Esophagus squamous epithelium (tissue), 5 donors: ENCODE measurements around the gene LIPM. TPM values are rescaled to one million over a fixed set of nuclear protein-coding genes. Genes with fewer than 3 reads are reported as not detected.

Source experiments
- DNase-seq: peaks from one replicate; lab custom pipeline; 2025; lab: John Stamatoyannopoulos, UW
- H3K27ac ChIP-seq, 4 donors: fragments of 200-600 bp; sonication (generic); one replicate each; pipeline ENCODE4 v1.5.1; 2016 to 2019; ENCODE audit warnings: mild to moderate bottlenecking in 1 of 4
- H3K27me3 ChIP-seq, 4 donors: fragments of 200-600 bp; sonication (generic); 1 replicate in 3 of 4; 2 replicates in 1 of 4; pipeline versions ENCODE4 v1.5.1 to v1.6.0; 2017 to 2021; ENCODE audit warnings: antibody characterized with exemption in 1 of 4
- H3K36me3 ChIP-seq, 3 donors: fragments of 200-600 bp; sonication (generic); one replicate each; pipeline ENCODE4 v1.5.1; 2016 to 2019
- H3K4me1 ChIP-seq, 3 donors: fragments of 200-600 bp; sonication (generic); one replicate each; pipeline ENCODE4 v1.5.1; 2017 to 2019
- H3K4me3 ChIP-seq, 4 donors: fragments of 200-600 bp; sonication (generic); 1 replicate in 3 of 4; 2 replicates in 1 of 4; pipeline ENCODE4 v1.5.1; 2016 to 2019; ENCODE audit warnings: mild to moderate bottlenecking in 2 of 4, moderate library complexity in 1 of 4
- H3K9me3 ChIP-seq, 3 donors: fragments of 200-600 bp; sonication (generic); one replicate each; pipeline ENCODE4 v1.5.1; 2016 to 2019
- POLR2A ChIP-seq, 4 donors: fragments of 450-650 bp; IDR thresholded peaks; one replicate each; pipeline ENCODE4 v1.6.1; 2017; ENCODE audit warnings: antibody characterized with exemption in 4 of 4, mild to moderate bottlenecking in 4 of 4, moderate library complexity in 3 of 4
- WGBS, 2 donors: methylation state at CpG; one replicate each; pipeline ENCODE4 v1.1.5; 2018; 5-methylcytosine and 5-hydroxymethylcytosine counted together
- intact Hi-C: fragments of 100-400 bp; cut with DNase I; formaldehyde crosslinking; loops from one replicate; pipeline ENCODE4 v1.15.0; 2022
- total RNA-seq, 4 donors: library from RNA; depleted of rRNA; stranded (reverse); fragments of >200 nt; gene quantifications; one replicate each; pipeline ENCODE4 v1.1.0, GENCODE V29; 2016
- TF ChIP-seq, protein P1 (sequence below), 6 experiments: fragments of 450-650 bp in 4 of 6; fragments of 200-600 bp in 2 of 6; sonication (generic) in 2 of 6; IDR thresholded peaks; one replicate each; pipeline ENCODE4 v1.5.1; 2016 to 2019; ENCODE audit warnings: antibody characterized with exemption in 6 of 6, mild to moderate bottlenecking in 4 of 6, moderate library complexity in 4 of 6
- donor health status: DM: yes; HTN: yes; CAD: no.

LIPM gene
- total RNA-seq, 4 donors from 2014 or later, result not detected

DNA sequence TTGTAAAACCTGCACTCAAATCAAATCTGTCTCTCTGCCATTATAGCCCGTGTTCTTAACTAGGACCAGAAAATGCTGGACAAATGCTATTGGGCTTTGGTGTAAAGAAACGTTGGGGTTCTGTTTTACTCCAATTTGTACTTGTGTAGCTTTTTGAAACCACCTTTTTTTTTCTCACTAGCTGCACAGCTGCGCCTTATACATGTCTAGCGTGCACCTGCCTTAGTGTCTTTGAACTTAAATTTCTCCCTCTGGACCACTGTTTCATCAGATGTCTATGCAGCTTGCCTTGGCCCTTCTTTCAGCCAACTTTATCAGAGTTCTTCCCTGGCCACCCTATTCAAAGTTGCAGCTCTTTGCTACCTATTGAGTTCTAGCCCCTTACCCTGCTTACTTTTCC lies 7.1 kb downstream of the LIPM start:
- no peak for DNase-seq
- no peak overlapping the region for H3K27ac ChIP-seq
- H3K9me3 ChIP-seq, result no peaks in the 10 kb centered on the region
- no peaks in the 10 kb centered on the region for H3K36me3 ChIP-seq
- 75 to 78% methylated on average over 4 of the region's 4 CpGs for WGBS, 2 donors
- H3K27me3 ChIP-seq, result peaks cover 0 to 6% (median 0%) of the 10 kb centered on the region in 4 donors
- no peak for TF ChIP-seq POLR2A (IDR thresholded peaks at IDR 0.05)
- TF ChIP-seq, protein P1, sequence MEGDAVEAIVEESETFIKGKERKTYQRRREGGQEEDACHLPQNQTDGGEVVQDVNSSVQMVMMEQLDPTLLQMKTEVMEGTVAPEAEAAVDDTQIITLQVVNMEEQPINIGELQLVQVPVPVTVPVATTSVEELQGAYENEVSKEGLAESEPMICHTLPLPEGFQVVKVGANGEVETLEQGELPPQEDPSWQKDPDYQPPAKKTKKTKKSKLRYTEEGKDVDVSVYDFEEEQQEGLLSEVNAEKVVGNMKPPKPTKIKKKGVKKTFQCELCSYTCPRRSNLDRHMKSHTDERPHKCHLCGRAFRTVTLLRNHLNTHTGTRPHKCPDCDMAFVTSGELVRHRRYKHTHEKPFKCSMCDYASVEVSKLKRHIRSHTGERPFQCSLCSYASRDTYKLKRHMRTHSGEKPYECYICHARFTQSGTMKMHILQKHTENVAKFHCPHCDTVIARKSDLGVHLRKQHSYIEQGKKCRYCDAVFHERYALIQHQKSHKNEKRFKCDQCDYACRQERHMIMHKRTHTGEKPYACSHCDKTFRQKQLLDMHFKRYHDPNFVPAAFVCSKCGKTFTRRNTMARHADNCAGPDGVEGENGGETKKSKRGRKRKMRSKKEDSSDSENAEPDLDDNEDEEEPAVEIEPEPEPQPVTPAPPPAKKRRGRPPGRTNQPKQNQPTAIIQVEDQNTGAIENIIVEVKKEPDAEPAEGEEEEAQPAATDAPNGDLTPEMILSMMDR (IDR thresholded peaks at IDR 0.05), result no peak
- H3K4me3 ChIP-seq, result no peak overlapping the region
- intact Hi-C loops, result loop anchor here (10.0 kb wide), 1 partner anchor 125 kb away; no protein-coding TSS in a partner anchor
- H3K4me1 ChIP-seq, result no peaks in the 10 kb centered on the region

DNA sequence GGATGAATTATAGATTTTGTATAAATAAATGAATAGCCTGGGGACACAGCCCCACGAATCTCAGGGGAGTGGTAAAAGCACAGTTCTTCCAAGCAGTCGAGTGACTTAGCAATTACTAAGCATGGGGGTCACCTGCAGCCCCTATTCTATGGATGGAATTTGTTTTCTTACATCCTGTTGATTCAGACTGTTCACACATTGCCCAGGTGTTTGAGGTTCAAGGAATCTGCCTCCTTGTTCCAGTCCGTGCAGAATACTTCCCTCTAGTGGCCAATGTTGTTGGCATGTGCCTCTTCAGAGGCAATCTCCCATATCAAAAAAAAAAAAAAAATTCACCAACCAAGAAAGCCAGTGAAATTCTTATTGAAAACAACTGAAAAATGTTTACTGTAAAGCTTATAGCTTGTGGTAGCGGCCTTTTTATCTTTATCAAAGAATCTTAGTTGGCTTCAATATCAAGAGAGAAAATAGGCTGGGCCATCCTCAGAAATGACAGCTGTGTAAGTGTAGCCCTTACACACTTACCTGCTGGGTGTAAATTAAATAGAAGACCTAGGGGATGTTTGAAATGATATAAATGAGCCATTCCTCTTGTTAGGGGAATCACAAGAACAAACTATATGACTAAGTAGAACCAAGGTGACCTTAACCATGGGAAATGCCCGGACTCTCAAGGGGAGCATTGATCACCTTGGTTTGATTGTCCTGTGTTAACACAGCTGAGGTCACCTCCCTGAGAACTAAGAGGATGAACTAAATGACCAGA lies 7.8 kb downstream of the LIPM start:
- 29 to 32% methylated on average over 5 of the region's 5 CpGs for WGBS, 2 donors
- no peak for TF ChIP-seq POLR2A (IDR thresholded peaks at IDR 0.05)
- TF ChIP-seq, protein P1 (IDR thresholded peaks at IDR 0.05), result peak; percentile 26 to 73 (median 58)
- no peak for DNase-seq
- Histone ChIP-seq H3K27me3 (peaks cover 0 to 6% (median 0%) of the 10 kb centered on the region in 4 donors), H3K9me3 (no peaks in the 10 kb centered on the region), H3K36me3 (no peaks in the 10 kb centered on the region), H3K4me1 (no peaks in the 10 kb centered on the region), H3K27ac (no peak overlapping the region), H3K4me3 (no peak overlapping the region)
- intact Hi-C loops, result loop anchor here (10.0 kb wide), 1 partner anchor 126 kb away; no protein-coding TSS in a partner anchor

DNA sequence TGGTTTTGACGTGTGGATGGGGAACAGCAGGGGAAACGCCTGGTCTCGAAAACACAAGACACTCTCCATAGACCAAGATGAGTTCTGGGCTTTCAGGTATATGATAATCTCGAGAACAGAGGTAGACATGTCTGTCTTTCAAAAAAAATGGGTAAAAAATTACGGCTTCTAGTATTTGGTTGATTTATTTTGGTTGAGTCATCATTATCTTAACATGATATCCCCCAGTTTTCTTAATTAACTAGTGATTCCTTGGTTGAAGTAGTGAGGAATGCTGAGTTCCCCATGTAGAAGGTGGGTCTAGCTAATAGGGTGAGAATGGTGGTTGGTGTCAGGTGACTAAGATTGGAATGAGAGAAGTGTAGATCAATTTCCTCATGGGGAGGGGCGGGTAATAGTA lies 10.7 kb downstream of the LIPM start:
- H3K9me3 ChIP-seq, result no peaks in the 10 kb centered on the region
- peaks cover 0 to 6% (median 0%) of the 10 kb centered on the region in 4 donors for H3K27me3 ChIP-seq
- WGBS, 2 donors, result 86% methylated on average over 6 of the region's 6 CpGs
- no peaks in the 10 kb centered on the region for H3K4me1 ChIP-seq
- DNase-seq, result no peak
- intact Hi-C loops, result loop anchor here (10.0 kb wide), 1 partner anchor 128 kb away; no protein-coding TSS in a partner anchor
- no peaks in the 10 kb centered on the region for H3K36me3 ChIP-seq
- no peak for TF ChIP-seq POLR2A (IDR thresholded peaks at IDR 0.05)
- TF ChIP-seq, protein P1 (IDR thresholded peaks at IDR 0.05), result no peak
- H3K27ac ChIP-seq, result no peak overlapping the region
- H3K4me3 ChIP-seq, result no peak overlapping the region

DNA sequence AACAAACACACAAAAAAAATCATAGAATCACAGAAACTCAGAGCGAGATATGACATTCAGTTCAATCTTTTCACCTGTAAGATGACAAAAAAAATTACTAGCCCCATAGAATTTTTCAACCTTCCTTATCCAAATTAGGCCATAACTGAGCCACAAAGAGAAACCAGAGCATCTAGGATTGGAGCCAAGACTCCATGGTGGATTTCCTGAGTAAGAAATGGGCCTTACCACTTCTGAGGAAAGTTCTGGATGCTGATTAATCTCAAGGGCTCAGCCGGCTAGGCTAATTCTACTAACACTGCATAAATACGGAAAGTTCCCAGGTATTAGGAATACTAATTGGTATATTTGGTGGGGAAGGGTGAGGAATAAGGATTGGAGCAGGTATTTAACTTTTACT lies 16.8 kb downstream of the LIPM start:
- Histone ChIP-seq H3K4me1 (peaks cover 0 to 16% (median 0%) of the 10 kb centered on the region in 3 donors), H3K27me3 (no peaks in the 10 kb centered on the region), H3K27ac (no peak overlapping the region), H3K4me3 (no peak overlapping the region), H3K9me3 (no peaks in the 10 kb centered on the region), H3K36me3 (peaks cover 0 to 4% (median 0%) of the 10 kb centered on the region in 3 donors)
- 74 to 76% methylated on average over 3 of the region's 3 CpGs for WGBS, 2 donors
- no peak for TF ChIP-seq POLR2A (IDR thresholded peaks at IDR 0.05)
- TF ChIP-seq, protein P1 (IDR thresholded peaks at IDR 0.05), result no peak
- no peak for DNase-seq
- intact Hi-C loops, result loop anchor here (10.0 kb wide), 1 partner anchor 134 kb away; no protein-coding TSS in a partner anchor

DNA sequence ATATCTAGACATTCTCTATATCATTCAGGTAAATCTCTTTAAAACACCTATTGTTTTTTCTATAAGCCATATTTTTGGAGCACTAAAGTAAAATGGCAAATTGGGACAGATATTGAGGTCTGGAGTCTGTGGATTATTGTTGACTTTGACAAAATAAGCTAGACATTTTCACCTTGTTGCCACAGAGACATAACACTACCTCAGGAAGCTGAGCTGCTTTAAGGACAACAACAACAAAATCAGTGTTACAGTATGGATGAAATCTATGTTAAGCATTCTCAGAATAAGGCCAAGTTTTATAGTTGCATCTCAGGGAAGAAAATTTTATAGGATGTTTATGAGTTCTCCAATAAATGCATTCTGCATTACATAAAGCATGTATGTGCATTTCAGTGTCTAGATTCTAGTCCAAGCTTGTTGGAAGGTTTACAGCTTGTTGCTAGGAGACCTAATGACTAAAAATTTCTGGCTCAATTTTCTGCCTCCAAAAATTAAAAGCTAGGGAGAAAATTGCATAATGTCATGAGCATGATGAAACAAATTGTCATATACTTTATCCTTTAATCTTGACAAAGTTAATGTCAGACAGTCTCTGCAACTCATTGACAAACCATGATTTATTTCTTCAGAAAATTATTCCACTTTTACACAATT lies 18.3 kb downstream of the LIPM start:
- no peak overlapping the region for H3K27ac ChIP-seq
- TF ChIP-seq, protein P1 (IDR thresholded peaks at IDR 0.05), result no peak
- no peak for TF ChIP-seq POLR2A (IDR thresholded peaks at IDR 0.05)
- H3K36me3 ChIP-seq, result peaks cover 0 to 4% (median 0%) of the 10 kb centered on the region in 3 donors
- peaks cover 0 to 16% (median 0%) of the 10 kb centered on the region in 3 donors for H3K4me1 ChIP-seq
- H3K4me3 ChIP-seq, result no peak overlapping the region
- intact Hi-C loops, result no loop called here
- no peak for DNase-seq
- H3K9me3 ChIP-seq, result no peaks in the 10 kb centered on the region
- H3K27me3 ChIP-seq, result no peaks in the 10 kb centered on the region
